ENCODE data around the gene SRPRB.
A peak's percentile ranks its signal among the peaks of the same experiment; 100 is the strongest.

The SRPRB gene

DNA sequence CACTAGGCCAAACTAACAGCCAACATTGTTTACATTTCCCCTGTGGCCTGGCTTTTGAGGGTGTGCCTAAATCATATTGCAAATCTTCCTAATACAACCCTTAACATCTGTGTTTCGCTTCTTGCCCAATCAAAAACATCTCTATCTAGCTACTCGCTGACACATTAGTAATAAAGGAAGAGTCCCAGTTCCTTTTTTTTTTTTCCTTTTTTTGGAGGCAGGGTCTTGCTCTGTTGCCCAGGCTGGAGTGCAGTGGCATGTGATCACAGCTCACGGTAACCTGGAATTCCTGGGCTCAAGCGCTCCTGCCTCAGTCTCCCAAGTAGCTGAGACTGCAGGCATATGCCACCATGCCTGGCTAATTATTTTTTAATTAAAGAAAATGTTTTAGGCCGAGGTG, 2.1 kb upstream of the SRPRB start:
- H3K23ac ChIP-seq (ENCODE audit: low read depth, low read length, poor library complexity) = no peak overlapping the region
- H3K27me3 ChIP-seq (ENCODE audit: control insufficient read depth in 3 of 3, insufficient read depth in 3 of 3, low read depth in 1 of 3, low read length in 3 of 3) = peaks cover 0 to 13% (median 0%) of the 10 kb centered on the region in 3 experiments
- H2BK120ac ChIP-seq (ENCODE audit: low read depth, low read length) = no peak overlapping the region
- H2BK15ac ChIP-seq (ENCODE audit: low read length) = no peak overlapping the region
- H3K4me1 ChIP-seq (ENCODE audit: control insufficient read depth in 2 of 2, insufficient read depth in 1 of 2, low read depth in 1 of 2, low read length in 2 of 2) = peaks cover 0 to 6% of the 10 kb centered on the region in 2 donors
- H2AFZ ChIP-seq (ENCODE audit: low read length) = no peak overlapping the region
- H3K27ac ChIP-seq (replicated peaks; ENCODE audit: low read length) = no peak overlapping the region
- H3K4me3 ChIP-seq (ENCODE audit: low read length in 2 of 2) = no peak overlapping the region
- no peak overlapping the region for H4K8ac ChIP-seq (ENCODE audit: low read depth, low read length)
- no peak overlapping the region for H3K4ac ChIP-seq (ENCODE audit: low read length)
- H3K4me2 ChIP-seq (ENCODE audit: insufficient read depth, low read length, poor library complexity, severe bottlenecking) = no peak overlapping the region
- no peak overlapping the region for H2AK5ac ChIP-seq (ENCODE audit: low read depth, low read length)
- no peak overlapping the region for H3K18ac ChIP-seq (ENCODE audit: low read length)
- H3K79me1 ChIP-seq (ENCODE audit: low read depth, low read length) = no peaks in the 10 kb centered on the region
- WGBS, 2 donors (ENCODE audit: extremely low coverage in 2 of 2, insufficient read length in 2 of 2, insufficient replicate concordance in 1 of 2) = no CpG with 5 or more reads among the region's 5 CpGs
- peaks cover 0 to 14% of the 10 kb centered on the region in 2 donors for H3K36me3 ChIP-seq (replicated peaks in 1 of 2; ENCODE audit: control insufficient read depth in 2 of 2, insufficient read depth in 2 of 2, low read length in 2 of 2)
- no peak overlapping the region for H3K14ac ChIP-seq (ENCODE audit: low read length)
- no peak for DNase-seq (ENCODE audit: low spot score)
- H4K91ac ChIP-seq (ENCODE audit: low read depth, low read length, poor library complexity) = no peak overlapping the region
- no peak overlapping the region for H3K9ac ChIP-seq (ENCODE audit: low read depth, low read length, poor library complexity)
- no peak overlapping the region for H2BK12ac ChIP-seq (ENCODE audit: low read length)
- no peak overlapping the region for H2BK5ac ChIP-seq (ENCODE audit: low read length)
- no peaks in the 10 kb centered on the region for H3K9me3 ChIP-seq (replicated peaks in 1 of 2; ENCODE audit: control insufficient read depth in 2 of 2, insufficient read depth in 1 of 2, low read depth in 1 of 2, low read length in 2 of 2)

DNA sequence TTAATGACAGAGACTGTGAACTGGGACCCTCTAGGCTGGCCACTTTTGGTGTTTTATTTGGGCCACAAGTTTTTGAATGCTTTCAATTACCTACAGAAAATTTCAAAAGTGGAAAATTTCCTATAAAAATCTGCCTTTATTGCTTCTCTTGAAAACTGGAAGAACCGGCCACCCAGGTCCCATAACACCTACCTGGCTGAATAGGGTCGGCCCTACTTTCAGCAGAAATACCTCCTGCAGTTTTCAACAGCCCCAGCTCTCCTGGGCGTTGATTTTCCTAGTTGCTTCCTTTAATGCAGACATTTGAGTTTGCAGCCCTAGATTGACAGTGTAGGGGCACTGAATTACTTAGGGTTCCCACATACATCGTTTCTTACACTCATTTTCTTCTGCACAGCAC, 719 bp upstream of the SRPRB start:
- no peak overlapping the region for H4K91ac ChIP-seq (ENCODE audit: low read depth, low read length, poor library complexity)
- no peaks in the 10 kb centered on the region for H3K9me3 ChIP-seq (replicated peaks in 1 of 2; ENCODE audit: control insufficient read depth in 2 of 2, insufficient read depth in 1 of 2, low read depth in 1 of 2, low read length in 2 of 2)
- H3K27me3 ChIP-seq (ENCODE audit: control insufficient read depth in 3 of 3, insufficient read depth in 3 of 3, low read depth in 1 of 3, low read length in 3 of 3) = peaks cover 0 to 10% (median 0%) of the 10 kb centered on the region in 3 experiments
- H2BK15ac ChIP-seq (ENCODE audit: low read length) = no peak overlapping the region
- peak overlapping the region; percentile 93 for H2AFZ ChIP-seq (ENCODE audit: low read length)
- H2BK120ac ChIP-seq (ENCODE audit: low read depth, low read length) = no peak overlapping the region
- no CpG with 5 or more reads among the region's 4 CpGs for WGBS, 2 donors (ENCODE audit: extremely low coverage in 2 of 2, insufficient read length in 2 of 2, insufficient replicate concordance in 1 of 2)
- no peak overlapping the region for H3K18ac ChIP-seq (ENCODE audit: low read length)
- no peak overlapping the region for H2BK12ac ChIP-seq (ENCODE audit: low read length)
- no peak overlapping the region for H3K27ac ChIP-seq (replicated peaks; ENCODE audit: low read length)
- H4K8ac ChIP-seq (ENCODE audit: low read depth, low read length) = no peak overlapping the region
- no peak overlapping the region for H3K9ac ChIP-seq (ENCODE audit: low read depth, low read length, poor library complexity)
- no peak overlapping the region for H3K14ac ChIP-seq (ENCODE audit: low read length)
- peaks cover 0 to 6% of the 10 kb centered on the region in 2 donors for H3K4me1 ChIP-seq (ENCODE audit: control insufficient read depth in 2 of 2, insufficient read depth in 1 of 2, low read depth in 1 of 2, low read length in 2 of 2)
- no peak overlapping the region for H3K23ac ChIP-seq (ENCODE audit: low read depth, low read length, poor library complexity)
- H3K36me3 ChIP-seq (replicated peaks in 1 of 2; ENCODE audit: control insufficient read depth in 2 of 2, insufficient read depth in 2 of 2, low read length in 2 of 2) = peaks cover 1 to 21% of the 10 kb centered on the region in 2 donors
- no peak overlapping the region for H3K4me3 ChIP-seq (ENCODE audit: low read length in 2 of 2)
- H3K79me1 ChIP-seq (ENCODE audit: low read depth, low read length) = no peaks in the 10 kb centered on the region
- DNase-seq (ENCODE audit: low spot score) = no peak
- no peak overlapping the region for H2BK5ac ChIP-seq (ENCODE audit: low read length)
- H3K4me2 ChIP-seq (ENCODE audit: insufficient read depth, low read length, poor library complexity, severe bottlenecking) = no peak overlapping the region
- H3K4ac ChIP-seq (ENCODE audit: low read length) = no peak overlapping the region
- H2AK5ac ChIP-seq (ENCODE audit: low read depth, low read length) = no peak overlapping the region

DNA sequence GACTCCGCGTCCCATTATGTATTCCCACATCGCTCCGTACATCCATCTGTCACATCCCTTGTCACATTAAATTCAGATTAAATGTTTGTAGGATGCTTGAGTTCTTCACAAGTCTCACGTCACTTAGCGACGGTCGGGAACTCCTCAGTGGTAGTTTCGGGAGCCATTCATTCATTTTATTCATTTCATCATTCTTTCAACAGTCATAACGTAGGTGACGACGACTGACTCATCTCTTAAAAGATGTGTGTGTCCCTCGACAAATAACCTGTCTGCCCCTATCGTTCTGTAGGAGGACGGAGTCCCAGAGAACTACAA, 272 bp upstream of the SRPRB start:
- peaks cover 0 to 7% (median 0%) of the 10 kb centered on the region in 3 experiments for H3K27me3 ChIP-seq (ENCODE audit: control insufficient read depth in 3 of 3, insufficient read depth in 3 of 3, low read depth in 1 of 3, low read length in 3 of 3)
- no peak overlapping the region for H2BK5ac ChIP-seq (ENCODE audit: low read length)
- no peak overlapping the region for H3K9ac ChIP-seq (ENCODE audit: low read depth, low read length, poor library complexity)
- peak overlapping the region; percentile 56 for H3K4me2 ChIP-seq (ENCODE audit: insufficient read depth, low read length, poor library complexity, severe bottlenecking)
- H3K23ac ChIP-seq (ENCODE audit: low read depth, low read length, poor library complexity) = no peak overlapping the region
- H3K4ac ChIP-seq (ENCODE audit: low read length) = no peak overlapping the region
- H2BK120ac ChIP-seq (ENCODE audit: low read depth, low read length) = no peak overlapping the region
- no peak overlapping the region for H2AK5ac ChIP-seq (ENCODE audit: low read depth, low read length)
- H3K9me3 ChIP-seq (replicated peaks in 1 of 2; ENCODE audit: control insufficient read depth in 2 of 2, insufficient read depth in 1 of 2, low read depth in 1 of 2, low read length in 2 of 2) = no peaks in the 10 kb centered on the region
- peaks cover 4 to 26% of the 10 kb centered on the region in 2 donors for H3K36me3 ChIP-seq (replicated peaks in 1 of 2; ENCODE audit: control insufficient read depth in 2 of 2, insufficient read depth in 2 of 2, low read length in 2 of 2)
- H2BK12ac ChIP-seq (ENCODE audit: low read length) = no peak overlapping the region
- H3K4me3 ChIP-seq (ENCODE audit: low read length in 2 of 2) = peak overlapping the region in 1 of 2 donors; percentile 85
- no peak overlapping the region for H3K27ac ChIP-seq (replicated peaks; ENCODE audit: low read length)
- H2BK15ac ChIP-seq (ENCODE audit: low read length) = no peak overlapping the region
- H3K79me1 ChIP-seq (ENCODE audit: low read depth, low read length) = no peaks in the 10 kb centered on the region
- no peak overlapping the region for H3K14ac ChIP-seq (ENCODE audit: low read length)
- H3K4me1 ChIP-seq (ENCODE audit: control insufficient read depth in 2 of 2, insufficient read depth in 1 of 2, low read depth in 1 of 2, low read length in 2 of 2) = peaks cover 0 to 6% of the 10 kb centered on the region in 2 donors
- DNase-seq (ENCODE audit: low spot score) = no peak
- H3K18ac ChIP-seq (ENCODE audit: low read length) = no peak overlapping the region
- H2AFZ ChIP-seq (ENCODE audit: low read length) = peak overlapping the region; percentile 93
- H4K91ac ChIP-seq (ENCODE audit: low read depth, low read length, poor library complexity) = no peak overlapping the region
- WGBS, 2 donors (ENCODE audit: extremely low coverage in 2 of 2, insufficient read length in 2 of 2, insufficient replicate concordance in 1 of 2) = no CpG with 5 or more reads among the region's 15 CpGs
- no peak overlapping the region for H4K8ac ChIP-seq (ENCODE audit: low read depth, low read length)

DNA sequence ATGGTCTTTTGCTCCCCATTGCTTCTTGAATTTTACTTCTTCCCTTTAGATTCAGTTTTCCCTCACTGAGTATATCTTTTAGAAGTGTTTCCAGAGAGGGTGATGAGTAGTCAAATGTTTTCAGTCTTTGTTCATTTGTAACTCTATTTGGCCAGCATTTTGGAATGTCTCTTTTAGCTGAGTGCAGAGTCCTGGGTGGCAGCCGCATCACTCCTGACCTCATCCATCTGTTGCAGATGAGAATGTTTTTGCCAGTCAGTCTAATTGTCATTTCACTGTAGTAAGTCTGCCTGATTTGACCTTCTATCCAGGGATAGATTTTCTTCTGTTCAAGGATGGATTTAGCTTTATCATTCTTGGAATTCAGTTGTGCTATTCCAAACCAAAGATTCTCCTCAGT, 7.3 kb downstream of the SRPRB start:
- no peak overlapping the region for H2BK120ac ChIP-seq (ENCODE audit: low read depth, low read length)
- H3K9ac ChIP-seq (ENCODE audit: low read depth, low read length, poor library complexity) = no peak overlapping the region
- H3K79me1 ChIP-seq (ENCODE audit: low read depth, low read length) = no peaks in the 10 kb centered on the region
- H3K27ac ChIP-seq (replicated peaks; ENCODE audit: low read length) = no peak overlapping the region
- H4K8ac ChIP-seq (ENCODE audit: low read depth, low read length) = no peak overlapping the region
- no peaks in the 10 kb centered on the region for H3K4me1 ChIP-seq (ENCODE audit: control insufficient read depth in 2 of 2, insufficient read depth in 1 of 2, low read depth in 1 of 2, low read length in 2 of 2)
- H3K4ac ChIP-seq (ENCODE audit: low read length) = no peak overlapping the region
- H2BK15ac ChIP-seq (ENCODE audit: low read length) = no peak overlapping the region
- no CpG with 5 or more reads among the region's 1 CpG for WGBS, 2 donors (ENCODE audit: extremely low coverage in 2 of 2, insufficient read length in 2 of 2, insufficient replicate concordance in 1 of 2)
- no peak overlapping the region for H3K18ac ChIP-seq (ENCODE audit: low read length)
- H2BK5ac ChIP-seq (ENCODE audit: low read length) = no peak overlapping the region
- no peak overlapping the region for H2AK5ac ChIP-seq (ENCODE audit: low read depth, low read length)
- H3K4me3 ChIP-seq (ENCODE audit: low read length in 2 of 2) = no peak overlapping the region
- no peak overlapping the region for H4K91ac ChIP-seq (ENCODE audit: low read depth, low read length, poor library complexity)
- H3K23ac ChIP-seq (ENCODE audit: low read depth, low read length, poor library complexity) = no peak overlapping the region
- no peaks in the 10 kb centered on the region for H3K9me3 ChIP-seq (replicated peaks in 1 of 2; ENCODE audit: control insufficient read depth in 2 of 2, insufficient read depth in 1 of 2, low read depth in 1 of 2, low read length in 2 of 2)
- no peak overlapping the region for H3K4me2 ChIP-seq (ENCODE audit: insufficient read depth, low read length, poor library complexity, severe bottlenecking)
- no peak for DNase-seq (ENCODE audit: low spot score)
- H2AFZ ChIP-seq (ENCODE audit: low read length) = no peak overlapping the region
- H3K36me3 ChIP-seq (replicated peaks in 1 of 2; ENCODE audit: control insufficient read depth in 2 of 2, insufficient read depth in 2 of 2, low read length in 2 of 2) = peaks cover 12 to 89% of the 10 kb centered on the region in 2 donors
- no peaks in the 10 kb centered on the region for H3K27me3 ChIP-seq (ENCODE audit: control insufficient read depth in 3 of 3, insufficient read depth in 3 of 3, low read depth in 1 of 3, low read length in 3 of 3)
- no peak overlapping the region for H3K14ac ChIP-seq (ENCODE audit: low read length)
- H2BK12ac ChIP-seq (ENCODE audit: low read length) = no peak overlapping the region
